ENCODE results near the gene LONRF2.

- TF ChIP-seq CTCF (IDR thresholded peaks at IDR 0.05) (no peak), POLR2AphosphoS5 (IDR thresholded peaks at IDR 0.05) (no peak)
Measured at GRCh38 chr2:100254646-100255210, 67.6 kb downstream of the LONRF2 start.

Measured in breast epithelium (tissue), 3 donors.